Measurements from ENCODE around the gene TCEANC.
A peak's percentile ranks its signal among the peaks of the same experiment; 100 is the strongest.
"Not testable (repeated sequence)": the region's sequence is repeated elsewhere in the genome, so short reads cannot be mapped to it uniquely, and the experiment has no call there.

Gene TCEANC

GRCh38 chrX:13655674-13656073, 2.7 kb downstream of the TCEANC start:
- DNase-seq (ENCODE audit: low spot score), result no peak

- DNase-seq (ENCODE audit: low spot score), result peak; percentile 73
Measured at GRCh38 chrX:13658602-13659001, 5.7 kb downstream of the TCEANC start.

- DNase-seq (ENCODE audit: low spot score), result no peak
Measured at GRCh38 chrX:13659063-13659462, 6.1 kb downstream of the TCEANC start.

- DNase-seq (ENCODE audit: low spot score), result no peak
Measured at GRCh38 chrX:13661735-13662288, 8.9 kb downstream of the TCEANC start.

GRCh38 chrX:13662355-13662791, 9.4 kb downstream of the TCEANC start:
- DNase-seq (ENCODE audit: low spot score), result no peak

GRCh38 chrX:13664020-13664419, 11.1 kb downstream of the TCEANC start:
- no peak for DNase-seq (ENCODE audit: low spot score)

GRCh38 chrX:13666836-13667235, 13.9 kb downstream of the TCEANC start:
- no peak for DNase-seq (ENCODE audit: low spot score)

GRCh38 chrX:13667919-13668318, 15.0 kb downstream of the TCEANC start:
- DNase-seq (ENCODE audit: low spot score), result no peak

GRCh38 chrX:13669246-13669737, 16.4 kb downstream of the TCEANC start:
- peak; percentile 66 for DNase-seq (ENCODE audit: low spot score)

- not testable (repeated sequence) for DNase-seq (ENCODE audit: low spot score)
Measured at GRCh38 chrX:13669755-13670154, 16.8 kb downstream of the TCEANC start.

- DNase-seq (ENCODE audit: low spot score), result no peak
Measured at GRCh38 chrX:13670197-13670596, 17.3 kb downstream of the TCEANC start.

- no peak for DNase-seq (ENCODE audit: low spot score)
Measured at GRCh38 chrX:13673016-13673415, 20.1 kb downstream of the TCEANC start.

GRCh38 chrX:13676885-13677284, 23.9 kb downstream of the TCEANC start:
- DNase-seq (ENCODE audit: low spot score), result no peak

- DNase-seq (ENCODE audit: low spot score), result not testable (repeated sequence)
Measured at GRCh38 chrX:13679700-13680099, 26.8 kb downstream of the TCEANC start.

GRCh38 chrX:13681595-13681994, 28.7 kb downstream of the TCEANC start:
- DNase-seq (ENCODE audit: low spot score), result no peak

GRCh38 chrX:13684361-13684760, 31.4 kb downstream of the TCEANC start:
- DNase-seq (ENCODE audit: low spot score), result no peak

- no peak for DNase-seq (ENCODE audit: low spot score)
Measured at GRCh38 chrX:13685126-13685763, 32.3 kb downstream of the TCEANC start.

- DNase-seq (ENCODE audit: low spot score), result no peak
Measured at GRCh38 chrX:13687203-13687602, 34.3 kb downstream of the TCEANC start.

- DNase-seq (ENCODE audit: low spot score), result no peak
Measured at GRCh38 chrX:13688384-13688957, 35.5 kb downstream of the TCEANC start.

- peak; percentile 69 for DNase-seq (ENCODE audit: low spot score)
Measured at GRCh38 chrX:13688958-13689740, 36.2 kb downstream of the TCEANC start, which contains the start of gene RAB9A. Gene RAB9A, plus strand, starts transcription at chrX:13689128. Its CDS starts 19,619 bp downstream, at chrX:13708747.

GRCh38 chrX:13689741-13690211, 36.8 kb downstream of the TCEANC start:
- no peak for DNase-seq (ENCODE audit: low spot score)

- DNase-seq (ENCODE audit: low spot score), result peak; percentile 23
Measured at GRCh38 chrX:13690836-13691235, 37.9 kb downstream of the TCEANC start.
